Endothelial cell of umbilical vein (primary cell): Measurements from ENCODE around the gene LTBP1.

Experiments used
- EZH2 ChIP-seq: IDR thresholded peaks from 2 replicates; pipeline ENCODE4 v1.6.1; 2012; ENCODE audit warnings: borderline replicate concordance, low read depth, mild to moderate bottlenecking, moderate library complexity, low read length, inconsistent platforms; ENCODE audit not compliant: severe bottlenecking
- JUN ChIP-seq: IDR thresholded peaks from 2 replicates; pipeline ENCODE4 v1.6.1; 2011; ENCODE audit warnings: borderline replicate concordance, low read depth; ENCODE audit not compliant: insufficient read length, insufficient read depth
- POLR2A ChIP-seq: IDR thresholded peaks from 2 replicates; pipeline ENCODE4 v1.6.1; 2012; ENCODE audit warnings: low read depth, mild to moderate bottlenecking, control low read depth, low read length
- POLR2AphosphoS5 ChIP-seq: IDR thresholded peaks from 2 replicates; pipeline ENCODE4 v1.6.1; 2012; ENCODE audit warnings: low read depth, mild to moderate bottlenecking, control low read depth, low read length, moderate library complexity; ENCODE audit not compliant: insufficient read depth
- TF ChIP-seq, protein P1 (sequence below), 2 donors: IDR thresholded peaks; 1 replicate in 1 of 2; 2 replicates in 1 of 2; pipeline ENCODE4 v1.5.1; 2011; ENCODE audit warnings: low read length in 2 of 2, mild to moderate bottlenecking in 2 of 2, moderate library complexity in 2 of 2, control low read depth in 1 of 2, inconsistent platforms in 1 of 2, low read depth in 1 of 2; ENCODE audit not compliant: insufficient read depth in 1 of 2; ENCODE audit errors: extremely low read depth in 1 of 2

DNA sequence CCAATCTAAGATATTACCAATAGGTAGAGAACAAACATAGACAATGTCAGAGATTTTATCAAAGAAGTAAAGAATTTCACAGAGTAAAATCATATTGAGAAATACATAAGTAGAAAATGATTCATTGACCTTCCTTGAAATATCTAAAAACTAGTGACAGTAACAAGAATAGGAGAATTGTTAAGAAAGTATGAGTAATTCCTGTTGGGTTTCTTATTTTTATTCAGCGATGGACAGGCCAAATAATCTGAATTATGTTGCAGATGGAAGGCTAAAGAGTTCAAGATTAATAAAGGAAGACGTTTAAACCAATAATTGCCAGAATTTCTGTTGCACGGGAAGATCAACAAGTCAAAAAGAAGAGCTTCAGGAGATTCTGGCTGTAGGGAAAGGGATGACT, 366.3 kb downstream of the LTBP1 start:
- TF ChIP-seq, protein P1, sequence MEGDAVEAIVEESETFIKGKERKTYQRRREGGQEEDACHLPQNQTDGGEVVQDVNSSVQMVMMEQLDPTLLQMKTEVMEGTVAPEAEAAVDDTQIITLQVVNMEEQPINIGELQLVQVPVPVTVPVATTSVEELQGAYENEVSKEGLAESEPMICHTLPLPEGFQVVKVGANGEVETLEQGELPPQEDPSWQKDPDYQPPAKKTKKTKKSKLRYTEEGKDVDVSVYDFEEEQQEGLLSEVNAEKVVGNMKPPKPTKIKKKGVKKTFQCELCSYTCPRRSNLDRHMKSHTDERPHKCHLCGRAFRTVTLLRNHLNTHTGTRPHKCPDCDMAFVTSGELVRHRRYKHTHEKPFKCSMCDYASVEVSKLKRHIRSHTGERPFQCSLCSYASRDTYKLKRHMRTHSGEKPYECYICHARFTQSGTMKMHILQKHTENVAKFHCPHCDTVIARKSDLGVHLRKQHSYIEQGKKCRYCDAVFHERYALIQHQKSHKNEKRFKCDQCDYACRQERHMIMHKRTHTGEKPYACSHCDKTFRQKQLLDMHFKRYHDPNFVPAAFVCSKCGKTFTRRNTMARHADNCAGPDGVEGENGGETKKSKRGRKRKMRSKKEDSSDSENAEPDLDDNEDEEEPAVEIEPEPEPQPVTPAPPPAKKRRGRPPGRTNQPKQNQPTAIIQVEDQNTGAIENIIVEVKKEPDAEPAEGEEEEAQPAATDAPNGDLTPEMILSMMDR (IDR thresholded peaks at IDR 0.05; ENCODE audit: extremely low read depth in 1 of 2, insufficient read depth in 1 of 2, low read depth in 1 of 2, low read length in 2 of 2) = no peak
- TF ChIP-seq EZH2 = no peak
- no peak for TF ChIP-seq JUN
- TF ChIP-seq POLR2A = no peak
- TF ChIP-seq POLR2AphosphoS5 = no peak
